Fibroblast of skin of left quadriceps (primary cell): ENCODE results near the gene RAB8B.

Experiments
- DNase-seq, 2 experiments: peaks; one replicate each; pipeline ENCODE4 v3.0.0-alpha.2; 2013; ENCODE audit warnings: low read depth in 2 of 2

Gene RAB8B

DNA sequence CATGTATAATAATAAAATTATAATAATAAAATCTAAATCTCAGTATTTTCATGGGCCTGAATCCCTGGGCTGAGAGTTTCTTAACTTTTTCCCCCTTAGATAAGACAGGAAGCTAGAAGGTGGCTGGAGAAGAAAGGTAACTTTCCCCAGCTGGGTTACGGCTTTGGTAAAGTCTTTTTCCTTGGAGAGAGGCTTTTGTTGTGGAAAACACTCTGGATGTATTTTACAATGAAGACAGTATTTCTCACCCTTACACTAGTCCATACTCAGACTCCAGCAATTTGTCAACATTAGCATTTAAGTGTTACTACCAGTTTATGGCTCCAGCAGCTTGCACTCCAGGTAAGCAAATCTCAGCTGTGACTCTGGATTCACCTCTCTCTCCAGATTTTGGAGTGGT lies 122.9 kb downstream of the RAB8B start:
- no peak for DNase-seq

DNA sequence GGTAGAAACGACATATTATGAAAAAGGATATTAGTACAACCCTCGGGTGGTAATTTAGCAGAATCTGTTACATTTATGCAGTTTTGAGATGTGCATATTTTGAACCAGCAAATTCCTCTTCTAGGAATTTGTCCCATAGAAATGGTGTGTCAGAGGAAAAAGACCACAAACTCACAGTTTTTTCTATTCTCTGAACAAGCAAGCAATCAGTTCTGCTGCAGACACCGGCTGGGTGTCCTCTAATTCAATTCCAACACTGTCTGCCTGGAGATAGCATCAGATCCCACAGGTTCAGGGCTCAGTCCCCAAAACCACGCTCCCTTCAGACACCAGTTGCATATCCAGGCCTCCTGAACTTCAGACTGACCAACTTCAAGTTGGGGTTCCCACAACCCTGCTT lies 124.4 kb downstream of the RAB8B start:
- no peak for DNase-seq

DNA sequence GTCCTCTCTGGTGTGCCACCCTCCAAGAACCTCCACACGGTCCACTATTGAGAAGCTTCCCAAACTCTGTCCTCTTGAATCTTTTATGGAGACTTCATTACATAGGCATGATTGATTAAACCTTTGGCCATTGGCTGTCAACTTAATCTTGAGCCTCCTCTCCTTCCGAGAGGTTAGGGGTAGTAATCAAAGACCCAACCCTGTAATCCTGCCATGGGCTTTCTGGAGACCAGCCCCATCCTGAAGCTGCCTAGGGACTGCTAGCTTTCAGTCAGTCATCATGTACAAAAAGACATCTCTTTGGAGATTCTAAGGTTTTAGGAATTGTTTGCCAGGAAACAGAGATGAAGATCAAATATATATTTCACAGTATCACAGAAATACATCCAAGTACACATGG lies 125.0 kb downstream of the RAB8B start:
- DNase-seq, result no peak
